HCT116 (cell line): ENCODE data around the gene GABBR2. TPM values are rescaled to one million over a fixed set of nuclear protein-coding genes. Genes with fewer than 3 reads are reported as not detected.

Source experiments
- ATAC-seq: fragments of 200-7000 bp; cut with Tn5 transposase; 2 replicates; pipeline ENCODE4 v1.9.1; 2020; ENCODE audit warnings: mild to moderate bottlenecking, moderate library complexity
- BruUV-seq: library from RNA; stranded (reverse); fragments of 400-500 nt; replicated peaks from 2 replicates; lab custom pipeline; 2021; lab: Mats Ljungman, UMichigan
- CTCF ChIA-PET: fragments of 300-600 bp; sonication (Branson Sonifier 250); formaldehyde crosslinking; loops from one replicate; lab custom pipeline; 2021; ENCODE audit warnings: antibody characterized with exemption; lab: Charles Lee
- POLR2A ChIA-PET: fragments of 300-600, 350-600 bp; sonication (Branson Sonifier 250); formaldehyde crosslinking; loops from one replicate; lab custom pipeline; 2021; ENCODE audit warnings: antibody characterized with exemption; lab: Charles Lee
- RAD21 ChIA-PET, 2 experiments: fragments of 300-600 bp; sonication (Branson Sonifier 250); formaldehyde crosslinking; loops; one replicate each; lab custom pipeline; 2023; ENCODE audit warnings: low total read pairs in 2 of 2; ENCODE audit not compliant: uncharacterized antibody in 2 of 2, unreplicated experiment in 2 of 2, low non-redundant PET in 1 of 2; lab: Charles Lee
- DNase-seq: peaks from one replicate; pipeline ENCODE4 v3.0.0-alpha.2; 2010; ENCODE audit warnings: low read depth, low spot score
- H2AFZ ChIP-seq: fragments of 200-600 bp; shearing (Covaris generic), sonication (generic); 2 replicates; pipeline ENCODE4 v1.6.1; 2017; ENCODE audit warnings: low read depth, mixed run types, mixed read lengths, antibody characterized with exemption, low read length; ENCODE audit not compliant: poor library complexity, severe bottlenecking
- H3K27ac ChIP-seq: 2 replicates; pipeline ENCODE4 v1.5.1; 2012; ENCODE audit warnings: low read depth, low read length
- H3K27me3 ChIP-seq: fragments of 200-600 bp; sonication (generic); 2 replicates; pipeline ENCODE4 v1.6.1; 2016; ENCODE audit warnings: mixed run types, low read length, mixed read lengths; ENCODE audit not compliant: insufficient read depth
- H3K36me3 ChIP-seq, 2 experiments: fragments of 200-500 bp in 1 of 2; fragments of 200-600 bp in 1 of 2; sonication (Bioruptor generic) in 1 of 2; sonication (generic) in 1 of 2; 2 replicates each; pipeline versions ENCODE4 v1.5.1 to v1.6.1; 2014 to 2016; ENCODE audit warnings: low read length in 2 of 2, inconsistent platforms in 1 of 2, mixed read lengths in 1 of 2, mixed run types in 1 of 2; ENCODE audit not compliant: insufficient read depth in 2 of 2, control insufficient read depth in 1 of 2
- H3K4me1 ChIP-seq, 2 experiments: fragments of 200-600 bp in 1 of 2; sonication (generic) in 1 of 2; 2 replicates each; pipeline versions ENCODE4 v1.5.1 to v1.6.1; 2012 to 2017; ENCODE audit warnings: low read length in 2 of 2, inconsistent platforms in 1 of 2, mild to moderate bottlenecking in 1 of 2, mixed read lengths in 1 of 2, mixed run types in 1 of 2, moderate library complexity in 1 of 2; ENCODE audit not compliant: insufficient read depth in 2 of 2, control insufficient read depth in 1 of 2
- H3K4me2 ChIP-seq: fragments of 200-600 bp; sonication (generic); 2 replicates; pipeline ENCODE4 v1.6.1; 2017; ENCODE audit warnings: mixed run types, low read length, mixed read lengths
- H3K4me3 ChIP-seq, 2 experiments: fragments of 200-600 bp in 1 of 2; sonication (generic) in 1 of 2; replicated peaks in 1 of 2; 2 replicates each; pipeline ENCODE4 v1.5.1; 2011 to 2016; ENCODE audit warnings: low read length in 2 of 2, control low read depth in 1 of 2, low read depth in 1 of 2, mild to moderate bottlenecking in 1 of 2, mixed read lengths in 1 of 2, mixed run types in 1 of 2
- H3K79me2 ChIP-seq: fragments of 200-600 bp; sonication (generic); 2 replicates; pipeline ENCODE4 v1.6.1; 2017; ENCODE audit warnings: mild to moderate bottlenecking, mixed run types, low read length, moderate library complexity, mixed read lengths; ENCODE audit not compliant: insufficient read depth
- H3K9ac ChIP-seq: fragments of 200-600 bp; sonication (generic); 2 replicates; pipeline ENCODE4 v1.6.1; 2016; ENCODE audit warnings: low read length, mixed read lengths
- H3K9me2 ChIP-seq: fragments of 200-600 bp; sonication (generic), shearing (Covaris generic); 2 replicates; pipeline ENCODE4 v1.6.1; 2017; ENCODE audit warnings: mixed run types, mild to moderate bottlenecking, moderate library complexity; ENCODE audit not compliant: insufficient read depth
- H3K9me3 ChIP-seq, 2 experiments: fragments of 200-500 bp in 1 of 2; fragments of 200-600 bp in 1 of 2; sonication (Bioruptor generic) in 1 of 2; sonication (generic) in 1 of 2; 2 replicates each; pipeline ENCODE4 v1.6.1; 2014 to 2017; ENCODE audit warnings: low read length in 2 of 2, mixed read lengths in 2 of 2, inconsistent platforms in 1 of 2, low read depth in 1 of 2, mild to moderate bottlenecking in 1 of 2, mixed run types in 1 of 2, moderate library complexity in 1 of 2; ENCODE audit not compliant: control insufficient read depth in 1 of 2, insufficient read depth in 1 of 2
- H4K20me1 ChIP-seq: fragments of 200-600 bp; sonication (generic), shearing (Covaris generic); 2 replicates; pipeline ENCODE4 v1.6.1; 2017; ENCODE audit warnings: mixed run types, mild to moderate bottlenecking, moderate library complexity; ENCODE audit not compliant: insufficient read depth
- CEBPB ChIP-seq: IDR thresholded peaks from 2 replicates; pipeline ENCODE4 v1.6.1; 2012; ENCODE audit warnings: low read depth
- EZH2 ChIP-seq: fragments of 200-600 bp; sonication (generic); IDR thresholded peaks from 2 replicates; pipeline ENCODE4 v1.6.1; 2017; ENCODE audit warnings: antibody characterized with exemption, mixed run types
- FOSL1 ChIP-seq: IDR thresholded peaks from 2 replicates; pipeline ENCODE4 v1.6.1; 2012; ENCODE audit warnings: low read depth
- JUND ChIP-seq: IDR thresholded peaks from 2 replicates; pipeline ENCODE4 v1.6.1; 2012
- POLR2A ChIP-seq: IDR thresholded peaks from 2 replicates; pipeline ENCODE4 v1.7.0; 2011; ENCODE audit warnings: borderline replicate concordance; ENCODE audit not compliant: insufficient read depth, insufficient read length; ENCODE audit errors: extremely low read depth
- SIN3A ChIP-seq: IDR thresholded peaks from 2 replicates; pipeline ENCODE4 v1.6.1; 2012; ENCODE audit warnings: low read depth
- TCF7L2 ChIP-seq: IDR thresholded peaks from 2 replicates; pipeline ENCODE4 v1.7.0; 2011; ENCODE audit warnings: borderline replicate concordance, inconsistent platforms; ENCODE audit not compliant: insufficient read depth, insufficient read length; ENCODE audit errors: extremely low read depth
- ZNF274 ChIP-seq: fragments of 200-500 bp; sonication (Bioruptor generic); IDR thresholded peaks from 2 replicates; pipeline ENCODE4 v1.6.1; 2014; ENCODE audit warnings: mild to moderate bottlenecking, low read depth, low read length, inconsistent platforms
- intact Hi-C: fragments of 100-400 bp; cut with micrococcal nuclease; formaldehyde crosslinking; loops from 2 replicates; pipeline ENCODE4 v1.10.0; 2022
- total RNA-seq: library from RNA; stranded (reverse); gene quantifications from one replicate; pipeline ENCODE4 v1.2.1, GENCODE V29; 2021; ENCODE audit not compliant: unreplicated experiment
- TF ChIP-seq, protein P1 (sequence below): IDR thresholded peaks from 2 replicates; pipeline ENCODE4 v1.6.1; 2012
- TF ChIP-seq, protein P2 (sequence below): IDR thresholded peaks from 2 replicates; pipeline ENCODE4 v1.6.1; 2012; ENCODE audit warnings: low read depth
- TF ChIP-seq, protein P3 (sequence below): IDR thresholded peaks from 2 replicates; pipeline ENCODE4 v1.6.1; 2012

GABBR2 gene
- total RNA-seq, 1 experiment from 2014 or later = 0.15 TPM

DNA sequence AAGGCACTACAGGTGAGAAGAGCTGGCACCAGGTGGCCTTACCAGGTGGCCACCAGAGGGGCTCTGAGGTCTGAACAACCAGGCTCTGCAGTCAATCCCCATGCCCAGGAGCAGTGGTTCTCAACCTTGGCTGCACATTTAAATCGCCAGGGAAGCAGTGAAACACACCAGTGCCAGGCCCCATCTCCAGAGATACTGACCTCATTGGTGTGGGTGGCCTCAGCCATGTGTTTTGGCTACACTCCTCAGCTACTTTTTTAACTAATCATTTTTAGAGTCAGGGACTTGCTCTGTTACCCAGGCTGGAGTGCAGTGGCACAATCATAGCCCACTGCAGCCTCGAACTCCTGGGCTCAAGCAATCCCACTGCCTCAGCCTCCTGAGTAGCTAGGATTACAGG, 56.0 kb downstream of the GABBR2 start:
- intact Hi-C loops = no loop called here
- POLR2A ChIA-PET = no interaction called here
- no peak overlapping the region for H3K4me3 ChIP-seq
- CTCF ChIA-PET = interaction anchor here (1.5 kb wide), 1 partner anchor 25 kb away, joined by 4 read pairs; no protein-coding TSS in a partner anchor
- H2AFZ ChIP-seq = no peak overlapping the region
- no peak for DNase-seq
- TF ChIP-seq, protein P1, sequence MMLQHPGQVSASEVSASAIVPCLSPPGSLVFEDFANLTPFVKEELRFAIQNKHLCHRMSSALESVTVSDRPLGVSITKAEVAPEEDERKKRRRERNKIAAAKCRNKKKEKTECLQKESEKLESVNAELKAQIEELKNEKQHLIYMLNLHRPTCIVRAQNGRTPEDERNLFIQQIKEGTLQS = no peak
- TF ChIP-seq, protein P2, sequence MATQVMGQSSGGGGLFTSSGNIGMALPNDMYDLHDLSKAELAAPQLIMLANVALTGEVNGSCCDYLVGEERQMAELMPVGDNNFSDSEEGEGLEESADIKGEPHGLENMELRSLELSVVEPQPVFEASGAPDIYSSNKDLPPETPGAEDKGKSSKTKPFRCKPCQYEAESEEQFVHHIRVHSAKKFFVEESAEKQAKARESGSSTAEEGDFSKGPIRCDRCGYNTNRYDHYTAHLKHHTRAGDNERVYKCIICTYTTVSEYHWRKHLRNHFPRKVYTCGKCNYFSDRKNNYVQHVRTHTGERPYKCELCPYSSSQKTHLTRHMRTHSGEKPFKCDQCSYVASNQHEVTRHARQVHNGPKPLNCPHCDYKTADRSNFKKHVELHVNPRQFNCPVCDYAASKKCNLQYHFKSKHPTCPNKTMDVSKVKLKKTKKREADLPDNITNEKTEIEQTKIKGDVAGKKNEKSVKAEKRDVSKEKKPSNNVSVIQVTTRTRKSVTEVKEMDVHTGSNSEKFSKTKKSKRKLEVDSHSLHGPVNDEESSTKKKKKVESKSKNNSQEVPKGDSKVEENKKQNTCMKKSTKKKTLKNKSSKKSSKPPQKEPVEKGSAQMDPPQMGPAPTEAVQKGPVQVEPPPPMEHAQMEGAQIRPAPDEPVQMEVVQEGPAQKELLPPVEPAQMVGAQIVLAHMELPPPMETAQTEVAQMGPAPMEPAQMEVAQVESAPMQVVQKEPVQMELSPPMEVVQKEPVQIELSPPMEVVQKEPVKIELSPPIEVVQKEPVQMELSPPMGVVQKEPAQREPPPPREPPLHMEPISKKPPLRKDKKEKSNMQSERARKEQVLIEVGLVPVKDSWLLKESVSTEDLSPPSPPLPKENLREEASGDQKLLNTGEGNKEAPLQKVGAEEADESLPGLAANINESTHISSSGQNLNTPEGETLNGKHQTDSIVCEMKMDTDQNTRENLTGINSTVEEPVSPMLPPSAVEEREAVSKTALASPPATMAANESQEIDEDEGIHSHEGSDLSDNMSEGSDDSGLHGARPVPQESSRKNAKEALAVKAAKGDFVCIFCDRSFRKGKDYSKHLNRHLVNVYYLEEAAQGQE = no peak
- TF ChIP-seq ZNF274 (no peak), SIN3A (no peak), JUND (no peak), POLR2A (no peak), TCF7L2 (no peak), EZH2 (no peak), FOSL1 (no peak), CEBPB (no peak)
- TF ChIP-seq, protein P3, sequence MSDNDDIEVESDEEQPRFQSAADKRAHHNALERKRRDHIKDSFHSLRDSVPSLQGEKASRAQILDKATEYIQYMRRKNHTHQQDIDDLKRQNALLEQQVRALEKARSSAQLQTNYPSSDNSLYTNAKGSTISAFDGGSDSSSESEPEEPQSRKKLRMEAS = no peak
- no TSS peak for BruUV-seq
- H3K9me3 ChIP-seq = no peaks in the 10 kb centered on the region
- no peaks in the 10 kb centered on the region for H3K36me3 ChIP-seq
- RAD21 ChIA-PET = no interaction called here
- H3K4me2 ChIP-seq = no peak overlapping the region
- no peak overlapping the region for H3K27ac ChIP-seq
- no peaks in the 10 kb centered on the region for H3K4me1 ChIP-seq
- no peak overlapping the region for H3K9ac ChIP-seq
- H4K20me1 ChIP-seq = no peaks in the 10 kb centered on the region
- H3K27me3 ChIP-seq = peaks cover 6% of the 10 kb centered on the region
- no peaks in the 10 kb centered on the region for H3K9me2 ChIP-seq
- no peak for ATAC-seq
- H3K79me2 ChIP-seq = no peaks in the 10 kb centered on the region
